A673 (cell line): ENCODE data around the gene CRYBA2. TPM values are rescaled to one million over a fixed set of nuclear protein-coding genes. Genes with fewer than 3 reads are reported as not detected.

ENCODE experiments used
- BruUV-seq: library from RNA; stranded (reverse); fragments of 400-500 nt; replicated peaks from 2 replicates; lab custom pipeline; 2021; lab: Mats Ljungman, UMichigan
- CTCF ChIA-PET: fragments of 300-600 bp; sonication (Branson Sonifier 250); formaldehyde crosslinking; loops from one replicate; lab custom pipeline; 2022; ENCODE audit warnings: antibody characterized with exemption; lab: Charles Lee
- POLR2A ChIA-PET: fragments of 300-600 bp; sonication (Branson Sonifier 250); formaldehyde crosslinking; loops from one replicate; lab custom pipeline; 2022; ENCODE audit warnings: antibody characterized with exemption; ENCODE audit not compliant: low non-redundant PET; lab: Charles Lee
- DNase-seq: peaks from one replicate; pipeline ENCODE4 v3.0.0-alpha.2; 2015; ENCODE audit warnings: low spot score
- H3K27ac ChIP-seq: fragments of 200-600 bp; sonication (generic); 2 replicates; pipeline ENCODE4 v1.5.1; 2016; ENCODE audit warnings: mixed run types, low read depth, mild to moderate bottlenecking, mixed read lengths, antibody characterized with exemption, low read length; ENCODE audit not compliant: poor library complexity, severe bottlenecking
- H3K27me3 ChIP-seq: fragments of 200-600 bp; sonication (generic); replicated peaks from 2 replicates; pipeline ENCODE4 v1.6.1; 2017; ENCODE audit warnings: mixed run types, low read depth, mild to moderate bottlenecking, mixed read lengths, antibody characterized with exemption, low read length; ENCODE audit not compliant: insufficient read depth, poor library complexity
- H3K36me3 ChIP-seq: fragments of 200-600 bp; sonication (generic); 2 replicates; pipeline ENCODE4 v1.6.1; 2016; ENCODE audit warnings: mixed run types, mild to moderate bottlenecking, mixed read lengths, antibody characterized with exemption, low read length; ENCODE audit not compliant: insufficient read depth, poor library complexity, severe bottlenecking
- H3K4me1 ChIP-seq: fragments of 200-600 bp; sonication (generic); 2 replicates; pipeline ENCODE4 v1.6.1; 2017; ENCODE audit warnings: mixed run types, mild to moderate bottlenecking, mixed read lengths, antibody characterized with exemption, low read length; ENCODE audit not compliant: insufficient read depth, poor library complexity, severe bottlenecking
- H3K4me3 ChIP-seq: fragments of 200-600 bp; sonication (generic); 2 replicates; pipeline ENCODE4 v1.5.1; 2016; ENCODE audit warnings: low read depth, mixed run types, mild to moderate bottlenecking, mixed read lengths, low read length; ENCODE audit not compliant: poor library complexity, severe bottlenecking
- H3K9me3 ChIP-seq: fragments of 200-600 bp; sonication (generic); 2 replicates; pipeline ENCODE4 v1.6.1; 2016; ENCODE audit warnings: mixed run types, low read depth, mild to moderate bottlenecking, mixed read lengths, antibody characterized with exemption, low read length; ENCODE audit not compliant: poor library complexity, severe bottlenecking
- EZH2 ChIP-seq: fragments of 200-600 bp; sonication (generic); IDR thresholded peaks from 2 replicates; pipeline ENCODE4 v1.6.1; 2017; ENCODE audit warnings: borderline replicate concordance, low read depth, mild to moderate bottlenecking, mixed read lengths, antibody characterized with exemption, low read length; ENCODE audit not compliant: poor library complexity, severe bottlenecking
- intact Hi-C: fragments of 100-400 bp; cut with micrococcal nuclease; formaldehyde crosslinking; loops from one replicate; pipeline ENCODE4 v1.10.0; 2022; ENCODE audit not compliant: unreplicated experiment
- total RNA-seq: library from RNA; stranded (reverse); gene quantifications from 2 replicates; pipeline ENCODE4 v1.2.3, GENCODE V29; 2021
- TF ChIP-seq, protein P1 (sequence below): fragments of 300-800, 200-600 bp; sonication (generic); conservative IDR thresholded peaks from 2 replicates; pipeline ENCODE4 v1.5.1; 2017; ENCODE audit warnings: low read depth, mild to moderate bottlenecking, antibody characterized with exemption, low read length, moderate library complexity, mixed read lengths

The CRYBA2 gene
- total RNA-seq, 1 experiment from 2014 or later, result 1.3 TPM

DNA sequence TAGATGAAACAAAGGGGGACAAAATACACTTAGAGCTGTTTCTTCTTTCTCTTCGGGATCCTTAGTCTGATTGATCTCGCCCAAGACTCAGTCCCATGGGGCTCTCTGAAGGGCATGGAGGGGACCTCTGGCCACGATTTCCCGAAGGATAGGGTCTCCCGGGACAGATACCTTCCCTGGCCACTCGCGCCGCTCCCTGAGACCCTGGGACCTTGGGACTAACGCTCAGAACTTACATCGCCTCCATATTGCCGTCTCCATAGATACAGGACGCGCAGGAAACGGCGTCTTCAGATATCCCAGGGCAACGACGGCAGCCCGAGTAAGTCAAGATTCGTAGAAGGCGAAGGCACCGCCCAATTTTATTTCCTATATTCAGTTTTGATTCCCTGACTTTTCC is 48.0 kb upstream of the CRYBA2 start, which contains the start of gene CFAP65:
CFAP65 (minus strand) TSS at position 265 of the 400 bp plus-strand sequence. CDS start 2,468 bp downstream, outside the sequence.
- H3K27me3 ChIP-seq, result peaks cover 33% of the 10 kb centered on the region
- no peak within 1 kb of the TSS for H3K27ac ChIP-seq
- no peaks in the 10 kb centered on the region for H3K9me3 ChIP-seq
- H3K4me1 ChIP-seq, result no peaks in the 10 kb centered on the region
- BruUV-seq, result no TSS peak
- no peaks in the 10 kb centered on the region for H3K36me3 ChIP-seq
- H3K4me3 ChIP-seq, result peak within 1 kb of the TSS; percentile 50
- POLR2A ChIA-PET, result no interaction called here
- intact Hi-C loops, result no loop called here
- TF ChIP-seq, protein P1, sequence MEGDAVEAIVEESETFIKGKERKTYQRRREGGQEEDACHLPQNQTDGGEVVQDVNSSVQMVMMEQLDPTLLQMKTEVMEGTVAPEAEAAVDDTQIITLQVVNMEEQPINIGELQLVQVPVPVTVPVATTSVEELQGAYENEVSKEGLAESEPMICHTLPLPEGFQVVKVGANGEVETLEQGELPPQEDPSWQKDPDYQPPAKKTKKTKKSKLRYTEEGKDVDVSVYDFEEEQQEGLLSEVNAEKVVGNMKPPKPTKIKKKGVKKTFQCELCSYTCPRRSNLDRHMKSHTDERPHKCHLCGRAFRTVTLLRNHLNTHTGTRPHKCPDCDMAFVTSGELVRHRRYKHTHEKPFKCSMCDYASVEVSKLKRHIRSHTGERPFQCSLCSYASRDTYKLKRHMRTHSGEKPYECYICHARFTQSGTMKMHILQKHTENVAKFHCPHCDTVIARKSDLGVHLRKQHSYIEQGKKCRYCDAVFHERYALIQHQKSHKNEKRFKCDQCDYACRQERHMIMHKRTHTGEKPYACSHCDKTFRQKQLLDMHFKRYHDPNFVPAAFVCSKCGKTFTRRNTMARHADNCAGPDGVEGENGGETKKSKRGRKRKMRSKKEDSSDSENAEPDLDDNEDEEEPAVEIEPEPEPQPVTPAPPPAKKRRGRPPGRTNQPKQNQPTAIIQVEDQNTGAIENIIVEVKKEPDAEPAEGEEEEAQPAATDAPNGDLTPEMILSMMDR, result no peak
- no peak for TF ChIP-seq EZH2
- CTCF ChIA-PET, result interaction anchor here (0.5 kb wide), 1 partner anchor 30 kb away, joined by 7 read pairs; no protein-coding TSS in a partner anchor
- peak; percentile 67 for DNase-seq

GRCh38 chr2:219038600-219038999 is 45.4 kb upstream of the CRYBA2 start:
- DNase-seq, result no peak
- Histone ChIP-seq H3K9me3 (no peaks in the 10 kb centered on the region), H3K27me3 (peaks cover 37% of the 10 kb centered on the region), H3K27ac (no peak overlapping the region), H3K4me3 (no peak overlapping the region), H3K36me3 (no peaks in the 10 kb centered on the region), H3K4me1 (no peaks in the 10 kb centered on the region)
- TF ChIP-seq EZH2, result no peak
- TF ChIP-seq, protein P1, result no peak
- CTCF ChIA-PET, result no interaction called here
- no TSS peak for BruUV-seq
- intact Hi-C loops, result no loop called here
- POLR2A ChIA-PET, result no interaction called here

GRCh38 chr2:219037783-219038499 is 44.7 kb upstream of the CRYBA2 start:
- peaks cover 37% of the 10 kb centered on the region for H3K27me3 ChIP-seq
- no peak for DNase-seq
- intact Hi-C loops, result no loop called here
- CTCF ChIA-PET, result no interaction called here
- TF ChIP-seq, protein P1, result no peak
- no peak for TF ChIP-seq EZH2
- no peaks in the 10 kb centered on the region for H3K36me3 ChIP-seq
- POLR2A ChIA-PET, result interaction anchor here (0.6 kb wide), 1 partner anchor 16 kb away, joined by 3 read pairs; no protein-coding TSS in a partner anchor
- no peaks in the 10 kb centered on the region for H3K4me1 ChIP-seq
- no peak overlapping the region for H3K27ac ChIP-seq
- no TSS peak for BruUV-seq
- H3K4me3 ChIP-seq, result no peak overlapping the region
- no peaks in the 10 kb centered on the region for H3K9me3 ChIP-seq
